Measurements from ENCODE around the gene NOS1AP. TPM values are rescaled to one million over a fixed set of nuclear protein-coding genes. Genes with fewer than 3 reads are reported as not detected.
A peak's percentile ranks its signal among the peaks of the same experiment; 100 is the strongest.

Gene NOS1AP
- total RNA-seq, 1 donor from 2014 or later, result 4.5 TPM

DNA sequence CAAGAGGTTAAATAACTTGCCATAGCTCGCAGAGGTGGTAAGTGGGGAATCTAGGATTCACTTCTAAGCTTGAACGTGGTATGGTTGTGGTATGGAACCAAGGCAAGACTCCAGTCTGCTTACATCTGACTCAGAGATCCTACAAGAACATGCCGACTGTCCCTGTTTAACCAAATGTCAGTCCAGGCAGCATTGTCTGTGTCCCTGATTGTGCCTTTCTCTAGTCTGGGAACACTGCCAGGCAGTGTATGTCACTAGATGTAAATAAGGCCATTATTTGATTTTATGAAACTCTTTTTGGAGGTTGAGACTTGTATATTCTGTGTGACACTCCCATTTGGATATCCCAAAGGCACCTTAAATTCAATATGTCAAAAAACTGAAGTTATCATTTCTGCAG, 96.0 kb downstream of the NOS1AP start:
- Mint-ChIP-seq H3K4me1 (ENCODE audit: low read depth) (peaks cover 59% of the 10 kb centered on the region), H3K36me3 (ENCODE audit: low read depth) (peaks cover 2% of the 10 kb centered on the region), H3K27me3 (ENCODE audit: low read depth) (no peaks in the 10 kb centered on the region)

DNA sequence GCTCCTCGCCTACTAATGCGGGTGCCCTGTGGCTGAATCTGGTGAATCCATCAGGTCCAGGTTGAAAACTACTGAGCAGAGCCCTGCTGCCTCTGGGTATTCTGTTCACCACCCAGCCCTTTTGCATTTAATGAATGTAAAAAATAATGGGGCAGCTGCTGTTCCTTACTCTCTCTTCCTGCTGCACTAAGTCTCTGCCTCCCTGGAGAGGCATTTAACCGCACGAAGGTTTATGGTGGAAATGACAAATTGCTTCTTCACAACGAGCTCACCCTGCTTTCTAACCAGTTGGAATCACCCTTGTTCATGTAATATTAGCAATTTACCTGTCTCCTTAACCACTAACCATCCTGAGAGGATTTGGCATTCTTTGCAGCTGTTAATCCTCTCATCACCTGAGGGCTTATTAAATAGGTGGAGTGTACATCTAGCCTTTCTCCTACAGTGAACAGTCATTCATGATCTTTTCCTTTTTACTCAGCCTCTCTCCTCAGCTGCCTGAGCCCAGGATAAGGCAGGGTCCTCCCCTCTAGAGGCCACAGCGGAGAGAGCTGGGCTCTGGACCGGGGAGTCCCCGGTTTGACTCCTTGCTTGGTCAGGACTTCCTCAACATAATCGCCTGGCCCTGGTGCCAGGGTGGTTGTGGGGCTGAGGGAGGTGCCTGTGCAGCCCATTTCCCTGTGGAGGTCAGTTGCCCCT, 97.6 kb downstream of the NOS1AP start:
- H3K4me3 Mint-ChIP-seq (ENCODE audit: unreplicated experiment), result no peak overlapping the region
- H3K9me3 Mint-ChIP-seq (ENCODE audit: low read depth), result no peaks in the 10 kb centered on the region
- peaks cover 57% of the 10 kb centered on the region for H3K4me1 Mint-ChIP-seq (ENCODE audit: low read depth)
- DNase-seq (ENCODE audit: low spot score), result no peak
- no peaks in the 10 kb centered on the region for H3K36me3 Mint-ChIP-seq (ENCODE audit: low read depth)
- H3K27ac Mint-ChIP-seq (ENCODE audit: unreplicated experiment), result no peak overlapping the region
- TF ChIP-seq, protein P1, sequence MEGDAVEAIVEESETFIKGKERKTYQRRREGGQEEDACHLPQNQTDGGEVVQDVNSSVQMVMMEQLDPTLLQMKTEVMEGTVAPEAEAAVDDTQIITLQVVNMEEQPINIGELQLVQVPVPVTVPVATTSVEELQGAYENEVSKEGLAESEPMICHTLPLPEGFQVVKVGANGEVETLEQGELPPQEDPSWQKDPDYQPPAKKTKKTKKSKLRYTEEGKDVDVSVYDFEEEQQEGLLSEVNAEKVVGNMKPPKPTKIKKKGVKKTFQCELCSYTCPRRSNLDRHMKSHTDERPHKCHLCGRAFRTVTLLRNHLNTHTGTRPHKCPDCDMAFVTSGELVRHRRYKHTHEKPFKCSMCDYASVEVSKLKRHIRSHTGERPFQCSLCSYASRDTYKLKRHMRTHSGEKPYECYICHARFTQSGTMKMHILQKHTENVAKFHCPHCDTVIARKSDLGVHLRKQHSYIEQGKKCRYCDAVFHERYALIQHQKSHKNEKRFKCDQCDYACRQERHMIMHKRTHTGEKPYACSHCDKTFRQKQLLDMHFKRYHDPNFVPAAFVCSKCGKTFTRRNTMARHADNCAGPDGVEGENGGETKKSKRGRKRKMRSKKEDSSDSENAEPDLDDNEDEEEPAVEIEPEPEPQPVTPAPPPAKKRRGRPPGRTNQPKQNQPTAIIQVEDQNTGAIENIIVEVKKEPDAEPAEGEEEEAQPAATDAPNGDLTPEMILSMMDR (IDR thresholded peaks at IDR 0.05), result no peak
- no peaks in the 10 kb centered on the region for H3K27me3 Mint-ChIP-seq (ENCODE audit: low read depth)

More for the DNA sequence above, 96.0 kb downstream of the NOS1AP start:
- Mint-ChIP-seq H3K27ac (ENCODE audit: unreplicated experiment) (no peak overlapping the region), H3K9me3 (ENCODE audit: low read depth) (peaks cover 3% of the 10 kb centered on the region), H3K4me3 (ENCODE audit: unreplicated experiment) (no peak overlapping the region)
- DNase-seq (ENCODE audit: low spot score), result no peak
- TF ChIP-seq, protein P1 (IDR thresholded peaks at IDR 0.05), result no peak

DNA sequence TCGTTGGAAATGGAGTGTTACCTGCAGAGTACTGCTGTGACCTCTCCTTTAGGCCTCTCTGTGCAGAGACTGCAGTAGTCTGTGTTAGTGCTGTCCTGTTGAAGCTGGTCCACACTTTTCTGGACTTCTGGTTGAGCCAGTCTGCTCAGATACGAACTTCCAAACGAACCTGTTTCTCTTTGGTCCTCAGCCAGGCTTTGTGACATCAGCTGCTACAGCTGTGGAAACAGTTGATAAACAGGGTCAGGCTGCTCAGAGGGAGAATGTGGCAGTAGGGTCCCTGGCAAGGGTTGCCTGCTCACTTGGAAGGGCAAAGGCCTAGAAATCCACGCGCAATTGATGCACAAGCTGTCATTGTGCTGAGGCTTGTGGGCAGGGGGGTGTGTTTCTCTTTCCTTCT, 98.8 kb downstream of the NOS1AP start:
- TF ChIP-seq, protein P1 (IDR thresholded peaks at IDR 0.05), result no peak
- no peak overlapping the region for H3K4me3 Mint-ChIP-seq (ENCODE audit: unreplicated experiment)
- peaks cover 51% of the 10 kb centered on the region for H3K4me1 Mint-ChIP-seq (ENCODE audit: low read depth)
- no peak overlapping the region for H3K27ac Mint-ChIP-seq (ENCODE audit: unreplicated experiment)
- no peak for DNase-seq (ENCODE audit: low spot score)
- H3K27me3 Mint-ChIP-seq (ENCODE audit: low read depth), result no peaks in the 10 kb centered on the region
- no peaks in the 10 kb centered on the region for H3K36me3 Mint-ChIP-seq (ENCODE audit: low read depth)
- no peaks in the 10 kb centered on the region for H3K9me3 Mint-ChIP-seq (ENCODE audit: low read depth)

DNA sequence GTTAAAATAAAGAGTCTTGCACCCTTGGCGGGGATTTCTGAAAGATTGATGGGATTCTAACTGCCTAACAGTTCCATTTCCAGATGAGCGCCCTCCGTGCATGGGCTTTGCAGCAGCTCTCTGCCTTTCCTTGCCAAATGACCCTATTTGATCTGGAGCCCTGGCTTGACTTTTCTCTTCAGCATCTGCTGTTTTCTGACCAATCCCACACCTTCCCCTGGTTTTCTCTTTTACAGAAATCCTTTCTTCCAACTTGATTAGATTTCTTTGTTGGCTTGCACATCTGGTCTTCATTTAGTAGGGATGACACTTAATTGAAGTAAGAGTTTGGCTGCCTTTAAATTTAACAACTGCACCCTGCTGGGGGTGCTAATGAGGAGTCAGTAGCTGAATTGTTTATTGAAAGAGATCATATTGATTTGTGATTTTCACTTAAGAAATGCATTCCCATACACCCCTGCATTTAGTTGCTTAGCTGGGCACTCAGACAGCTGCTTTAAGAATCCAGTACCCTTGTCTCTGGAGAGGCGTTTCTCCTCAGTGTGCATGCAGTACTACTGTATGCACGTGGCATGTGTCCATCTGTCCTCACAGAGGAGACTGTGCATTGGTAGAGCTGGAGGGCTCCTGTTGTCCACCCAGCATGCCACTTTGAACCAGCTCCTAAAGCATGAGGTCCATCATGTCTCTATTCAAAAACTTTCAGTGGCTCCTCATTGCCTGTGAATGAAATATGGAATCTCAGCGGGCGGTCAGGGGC, 99.7 kb downstream of the NOS1AP start:
- Mint-ChIP-seq H3K4me3 (ENCODE audit: unreplicated experiment) (no peak overlapping the region), H3K36me3 (ENCODE audit: low read depth) (no peaks in the 10 kb centered on the region), H3K27me3 (ENCODE audit: low read depth) (no peaks in the 10 kb centered on the region), H3K9me3 (ENCODE audit: low read depth) (no peaks in the 10 kb centered on the region), H3K27ac (ENCODE audit: unreplicated experiment) (no peak overlapping the region), H3K4me1 (ENCODE audit: low read depth) (peaks cover 43% of the 10 kb centered on the region)
- TF ChIP-seq, protein P1 (IDR thresholded peaks at IDR 0.05), result peak; percentile 3
- no peak for DNase-seq (ENCODE audit: low spot score)

DNA sequence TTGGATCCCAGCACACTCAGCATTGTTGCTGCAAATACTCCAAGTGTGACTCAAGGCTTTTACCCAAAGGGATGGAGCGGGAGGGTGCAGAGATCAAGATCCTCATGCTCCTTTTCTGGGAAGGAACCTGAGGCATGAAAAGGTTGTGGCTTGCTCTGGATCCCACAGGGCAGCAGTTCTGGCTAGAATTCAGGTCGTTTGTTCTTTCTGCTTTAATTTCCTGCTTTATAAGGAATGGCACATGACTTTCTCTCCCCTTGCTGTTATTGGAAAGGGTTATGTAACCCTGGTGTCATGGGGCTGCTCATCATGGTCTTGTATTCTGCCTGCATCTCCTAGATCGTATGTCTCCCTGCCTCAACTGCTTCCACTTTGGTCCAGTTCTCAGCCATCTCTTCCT, 101.6 kb downstream of the NOS1AP start:
- Mint-ChIP-seq H3K36me3 (ENCODE audit: low read depth) (no peaks in the 10 kb centered on the region), H3K9me3 (ENCODE audit: low read depth) (no peaks in the 10 kb centered on the region), H3K27ac (ENCODE audit: unreplicated experiment) (no peak overlapping the region), H3K27me3 (ENCODE audit: low read depth) (no peaks in the 10 kb centered on the region), H3K4me3 (ENCODE audit: unreplicated experiment) (no peak overlapping the region), H3K4me1 (ENCODE audit: low read depth) (peaks cover 59% of the 10 kb centered on the region)
- TF ChIP-seq, protein P1 (IDR thresholded peaks at IDR 0.05), result no peak
- no peak for DNase-seq (ENCODE audit: low spot score)
